HG03196 (cell line): ENCODE results near the gene GSE1.

Experiments used
- ATAC-seq: cut with Tn5 transposase; IDR thresholded peaks from one replicate; pipeline ENCODE4 v1.9.1; 2021; ENCODE audit not compliant: unreplicated experiment

GSE1 gene

DNA sequence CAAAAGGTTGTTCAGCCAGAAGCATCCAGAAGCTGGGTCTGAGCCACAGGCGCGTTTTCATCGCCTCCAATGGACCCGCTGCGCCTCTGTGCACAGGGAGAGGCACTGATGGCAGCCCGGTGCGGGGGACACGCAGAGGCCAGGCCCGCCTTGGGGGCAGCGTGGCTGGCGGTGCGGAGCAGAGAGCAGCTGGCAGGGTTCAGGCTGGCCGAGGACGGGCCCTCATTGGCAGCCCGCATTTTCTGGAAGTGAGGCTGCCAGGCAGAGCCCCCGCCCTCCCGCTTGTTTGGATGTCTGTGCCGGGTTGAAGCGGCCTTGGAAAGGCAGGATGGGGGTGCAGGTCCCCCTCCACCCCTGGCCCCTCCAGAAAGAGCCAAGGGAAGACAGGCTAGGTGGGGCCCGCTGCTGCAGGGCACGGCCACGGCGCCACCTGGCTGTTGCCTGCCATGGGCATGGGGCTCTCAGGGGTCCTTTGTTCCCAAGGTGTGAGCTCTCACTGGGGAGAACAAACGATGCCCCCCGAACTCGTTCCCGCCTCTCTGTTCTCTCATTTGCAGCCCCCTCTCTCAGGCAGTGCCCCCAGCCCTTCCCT is 18.8 kb downstream of the GSE1 start:
- ATAC-seq = no peak

DNA sequence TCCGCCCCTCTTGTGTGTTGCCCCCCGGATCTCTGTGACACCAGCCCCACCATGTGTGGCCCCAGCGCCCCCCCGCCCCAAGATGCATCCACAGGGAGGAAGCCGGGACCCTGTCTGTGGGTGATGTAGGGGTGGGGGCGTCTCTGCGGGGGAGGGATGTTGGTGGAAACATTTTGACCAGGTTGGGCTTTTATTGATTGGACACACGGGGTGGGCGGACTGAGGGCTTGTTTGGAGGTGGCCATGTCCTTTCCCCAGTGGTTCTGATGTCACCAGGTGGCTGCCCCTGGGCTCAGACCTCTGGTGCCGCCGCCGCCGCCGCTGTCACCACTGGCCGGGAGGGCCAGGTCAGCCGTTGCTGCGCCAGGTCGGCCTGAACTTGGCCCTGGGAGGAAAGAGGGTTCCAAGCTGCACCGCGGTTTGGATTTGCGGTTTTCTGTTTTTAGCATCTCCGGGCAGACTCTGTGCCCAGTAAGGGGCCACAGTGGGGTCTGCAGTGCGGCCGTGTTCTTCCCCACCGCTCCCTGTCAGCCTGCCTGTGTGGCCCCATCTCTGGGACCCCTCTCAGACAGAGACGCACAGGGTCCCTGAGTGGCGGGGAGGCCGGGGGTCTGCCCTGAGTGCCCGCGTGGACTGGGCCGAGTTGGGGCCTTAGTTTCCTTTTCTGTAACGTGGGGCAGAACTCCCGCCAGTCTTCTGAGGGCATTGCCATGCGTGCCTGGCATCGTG is 19.8 kb downstream of the GSE1 start:
- no peak for ATAC-seq

DNA sequence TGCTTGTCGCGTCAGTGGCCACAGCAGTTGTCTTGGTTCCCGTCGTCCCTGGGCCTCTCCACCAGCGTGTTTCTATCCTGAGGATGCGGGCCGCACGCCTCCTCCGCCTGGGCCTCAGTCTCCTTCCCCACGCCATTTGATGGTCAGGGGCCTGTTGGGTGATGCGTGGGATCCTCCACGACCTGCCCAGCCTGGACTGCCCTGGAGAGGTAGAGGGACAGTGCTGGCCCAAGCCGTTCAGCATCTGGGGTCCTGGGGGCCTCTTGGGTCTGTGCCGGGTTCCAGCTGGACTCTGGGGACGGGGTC is 20.3 kb downstream of the GSE1 start:
- no peak for ATAC-seq

DNA sequence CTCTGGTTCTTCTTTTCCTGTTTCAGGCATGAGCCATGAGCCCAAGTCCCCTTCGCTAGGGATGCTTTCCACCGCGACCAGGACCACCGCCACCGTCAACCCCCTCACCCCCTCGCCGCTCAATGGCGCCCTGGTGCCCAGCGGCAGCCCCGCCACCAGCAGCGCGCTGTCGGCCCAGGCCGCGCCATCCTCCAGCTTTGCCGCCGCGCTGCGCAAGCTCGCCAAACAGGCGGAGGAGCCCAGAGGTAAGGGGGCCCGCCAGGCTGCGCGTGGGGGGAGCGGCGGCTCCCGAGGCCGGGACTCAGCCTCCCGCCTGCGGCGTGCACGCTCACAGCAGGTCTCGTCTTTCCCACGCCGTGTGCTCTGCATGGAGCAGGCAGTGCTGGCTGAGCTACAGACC is 20.8 kb downstream of the GSE1 start:
- no peak for ATAC-seq

DNA sequence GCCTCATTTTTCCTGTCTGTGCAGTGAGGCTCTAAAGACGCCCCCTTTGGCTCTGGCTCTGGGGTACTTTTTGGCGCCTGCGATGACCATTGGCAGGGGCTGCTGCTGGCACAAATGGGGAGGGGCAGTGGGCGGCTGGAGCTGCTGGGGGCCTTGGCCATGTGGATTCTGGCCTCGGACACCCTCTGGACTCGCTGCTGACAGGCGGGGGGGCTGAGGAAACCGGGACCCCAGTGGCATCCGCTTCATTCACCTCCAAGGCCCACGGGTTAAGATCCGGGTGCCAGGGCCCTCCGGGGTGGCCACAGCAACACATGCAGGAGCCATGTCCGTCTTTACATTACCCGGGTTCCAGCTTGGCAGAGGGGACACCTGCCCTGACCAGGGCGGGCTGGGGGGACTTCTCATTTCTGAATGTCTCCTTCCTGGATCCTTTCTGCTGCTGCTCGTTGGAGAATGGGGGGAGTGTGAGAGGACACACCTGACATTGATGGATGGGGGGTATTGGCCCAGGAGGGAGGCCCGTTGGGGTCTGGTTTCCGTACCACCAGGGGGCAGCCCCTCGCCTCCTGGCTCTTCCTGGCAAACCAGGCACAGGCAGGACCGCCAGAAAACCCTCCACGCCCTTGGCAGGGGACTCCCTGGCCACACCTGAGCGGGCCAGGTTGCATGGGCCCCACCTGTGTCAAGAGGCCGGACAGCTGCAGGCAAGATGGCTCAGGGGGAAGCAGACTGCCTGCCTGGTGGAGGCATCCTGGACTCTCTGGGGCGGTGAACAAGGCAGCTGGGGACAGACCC is 21.8 kb downstream of the GSE1 start:
- no peak for ATAC-seq

GRCh38 chr16:85635545-85636140 is 22.5 kb downstream of the GSE1 start:
- no peak for ATAC-seq

DNA sequence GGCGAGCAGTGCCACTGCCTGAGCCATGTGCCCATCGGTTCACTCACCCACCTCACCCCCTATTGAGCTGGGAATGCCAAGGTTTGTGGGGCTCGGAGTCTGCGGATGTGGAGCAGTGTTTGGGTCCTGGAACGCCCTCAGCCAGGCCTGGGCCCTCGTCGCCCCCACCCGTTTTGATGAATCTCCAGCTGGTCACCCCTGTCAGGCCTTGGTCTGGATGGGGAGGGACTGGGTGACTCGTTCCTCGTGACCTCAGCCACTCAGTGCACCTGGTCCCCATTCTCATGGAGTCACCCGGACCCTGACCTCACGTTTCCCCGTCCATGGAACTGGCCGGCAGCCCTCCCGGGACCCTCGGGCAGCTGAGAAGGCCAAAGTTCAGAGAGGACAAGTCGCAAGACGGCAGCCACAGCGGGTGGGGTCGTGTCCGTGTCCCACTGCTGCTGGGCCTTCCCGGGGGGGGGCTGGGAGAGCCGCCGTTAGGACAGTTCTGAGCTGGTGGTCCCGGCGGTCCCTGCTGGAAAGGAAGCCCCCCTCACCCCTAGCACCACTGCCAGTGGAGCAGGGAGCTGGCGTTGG is 23.2 kb downstream of the GSE1 start:
- ATAC-seq = no peak

GRCh38 chr16:85637061-85637807 is 24.1 kb downstream of the GSE1 start:
- ATAC-seq = no peak

- no peak for ATAC-seq
Observed at GRCh38 chr16:85637808-85638647, 24.9 kb downstream of the GSE1 start.

GRCh38 chr16:85638695-85639409 is 25.7 kb downstream of the GSE1 start:
- ATAC-seq = no peak

DNA sequence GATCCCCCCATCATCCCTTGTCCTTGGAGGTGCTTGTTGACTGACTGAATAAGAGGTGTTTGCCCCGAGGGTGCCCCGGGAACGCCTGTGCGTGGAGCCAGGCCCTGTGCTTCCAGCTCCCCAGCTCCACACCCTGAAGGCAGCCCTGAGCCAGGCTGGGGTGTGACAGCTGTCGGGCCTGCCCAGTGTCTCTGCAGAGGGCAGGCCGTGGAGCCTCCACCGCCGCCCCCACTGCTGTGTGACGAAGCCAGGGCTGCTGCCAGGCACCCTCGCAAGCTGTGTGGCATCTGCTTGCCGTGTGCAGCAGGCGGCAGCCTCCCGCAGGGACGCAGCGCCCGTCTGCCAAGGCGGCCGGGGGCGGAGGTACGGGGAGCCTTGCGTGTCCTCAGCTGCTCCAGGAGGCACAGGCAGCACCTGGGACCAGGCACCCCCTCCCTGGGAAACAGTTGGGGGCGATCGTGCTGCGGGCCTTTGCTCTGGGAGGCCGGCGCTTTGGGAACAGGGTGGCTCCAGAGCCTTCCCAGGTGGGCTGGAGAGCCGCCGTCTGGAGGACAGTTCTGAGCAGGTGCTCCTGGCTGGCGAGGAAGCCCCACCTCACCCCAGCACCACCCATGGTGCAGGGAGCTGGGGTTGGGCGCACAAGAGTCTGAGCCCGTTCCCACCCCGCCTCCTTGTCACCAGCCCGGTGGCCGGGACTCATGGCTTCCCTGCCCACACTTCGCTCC is 26.6 kb downstream of the GSE1 start:
- no peak for ATAC-seq

GRCh38 chr16:85640254-85640558 is 27.1 kb downstream of the GSE1 start:
- ATAC-seq = no peak

- ATAC-seq = no peak
Observed at GRCh38 chr16:85640585-85640984, 27.5 kb downstream of the GSE1 start.

- ATAC-seq = no peak
Observed at GRCh38 chr16:85641305-85641704, 28.2 kb downstream of the GSE1 start.

DNA sequence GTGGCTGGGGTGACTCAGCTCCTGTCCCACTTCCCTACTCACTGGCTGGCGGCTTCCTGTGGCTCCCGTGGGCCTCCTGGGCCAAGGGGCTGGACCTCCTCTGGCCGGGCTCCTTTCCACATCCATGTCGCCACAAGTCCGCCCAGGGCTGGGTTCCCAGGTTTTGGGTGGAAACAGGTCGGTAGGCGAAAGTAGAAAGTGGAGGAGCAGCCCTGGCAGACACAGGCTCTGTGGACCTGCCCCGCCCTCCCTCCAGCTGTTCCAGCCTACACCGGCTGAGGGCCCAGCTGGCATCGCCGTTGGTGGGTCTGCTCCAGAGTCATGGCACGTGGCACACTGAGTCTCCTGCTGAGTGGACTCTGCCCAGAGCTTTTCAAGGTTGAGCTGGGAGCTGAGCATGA is 28.7 kb downstream of the GSE1 start:
- ATAC-seq = no peak

DNA sequence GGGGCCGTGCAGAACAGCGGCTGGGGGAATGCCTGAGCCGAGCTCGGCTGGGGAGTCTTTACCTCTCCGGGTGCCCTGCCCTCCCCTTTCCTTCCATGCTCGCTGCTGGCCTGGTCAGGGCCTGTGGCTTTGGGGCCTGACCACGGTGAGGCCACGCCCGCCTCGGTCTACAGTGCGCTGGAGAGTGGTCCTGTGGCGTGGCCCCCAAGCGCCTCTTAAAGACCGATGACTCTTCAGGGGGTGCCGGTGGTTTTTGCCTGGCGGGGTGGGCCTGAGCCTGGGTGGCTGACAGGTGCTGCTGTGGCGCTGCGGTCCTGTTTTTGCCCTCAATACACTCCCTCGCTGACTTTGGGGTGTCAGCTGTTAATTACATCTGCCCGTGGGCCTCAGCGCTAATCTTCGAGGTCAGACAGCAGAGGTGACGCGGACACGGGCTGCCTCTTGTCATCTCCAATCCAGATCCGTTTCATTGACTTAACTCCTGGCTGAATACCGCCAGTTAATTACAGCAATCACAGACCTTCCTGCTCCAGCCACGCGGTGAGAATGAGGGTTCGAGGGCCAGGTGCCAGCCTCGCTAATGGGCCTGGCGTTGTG is 29.7 kb downstream of the GSE1 start:
- no peak for ATAC-seq

GRCh38 chr16:85643631-85644030 is 30.5 kb downstream of the GSE1 start:
- ATAC-seq = no peak

DNA sequence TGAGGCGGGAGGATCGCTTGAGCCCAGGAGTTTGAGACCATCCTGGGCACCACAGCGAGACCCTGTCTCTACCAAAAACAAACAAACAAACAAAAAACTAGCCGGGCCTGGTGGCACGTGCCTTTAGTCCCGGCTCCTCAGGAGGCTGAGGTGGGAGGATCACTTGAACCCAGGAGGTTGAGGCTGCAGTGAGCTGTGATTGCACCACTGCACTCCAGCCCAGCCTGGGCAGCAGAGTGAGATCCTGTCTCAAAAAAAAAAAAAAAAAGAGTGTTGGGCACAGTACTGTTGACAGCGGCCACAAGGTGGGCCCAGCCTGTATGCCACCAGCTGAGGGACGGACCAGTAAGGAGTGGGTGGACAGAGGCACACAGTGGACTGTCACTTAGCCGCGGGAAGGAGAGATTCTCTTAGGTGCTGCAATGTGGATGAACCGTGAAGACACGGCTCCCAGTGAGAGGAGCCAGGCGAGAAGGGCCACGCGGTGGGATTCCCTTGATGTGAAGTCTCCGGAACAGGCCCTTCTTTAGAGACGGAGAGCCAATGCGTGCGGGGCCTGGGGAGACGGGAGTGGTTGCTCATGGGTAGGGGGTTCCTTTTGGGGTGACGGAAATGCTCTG is 31.1 kb downstream of the GSE1 start:
- no peak for ATAC-seq
